ENCODE measurements around the gene EFCAB10.

DNA sequence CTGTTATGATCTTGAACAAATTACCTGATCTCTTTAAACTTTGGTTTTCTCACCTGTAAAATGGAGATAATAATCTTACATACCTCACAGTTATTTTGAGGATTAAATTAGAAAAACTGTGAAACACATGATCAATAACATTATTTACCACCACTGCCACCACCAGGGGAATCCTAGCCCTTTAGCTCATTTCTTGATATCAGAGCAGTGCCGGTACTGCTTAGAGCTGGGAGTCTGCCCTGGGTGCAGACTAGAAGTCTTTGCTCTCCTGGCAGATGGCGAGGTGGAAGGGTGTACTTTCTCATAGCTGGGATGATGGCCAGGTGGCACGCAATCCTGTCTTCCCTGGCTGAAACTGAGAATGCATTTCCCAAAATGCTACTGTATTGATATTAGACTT, 12.7 kb upstream of the EFCAB10 start:
- TF ChIP-seq, protein P1, sequence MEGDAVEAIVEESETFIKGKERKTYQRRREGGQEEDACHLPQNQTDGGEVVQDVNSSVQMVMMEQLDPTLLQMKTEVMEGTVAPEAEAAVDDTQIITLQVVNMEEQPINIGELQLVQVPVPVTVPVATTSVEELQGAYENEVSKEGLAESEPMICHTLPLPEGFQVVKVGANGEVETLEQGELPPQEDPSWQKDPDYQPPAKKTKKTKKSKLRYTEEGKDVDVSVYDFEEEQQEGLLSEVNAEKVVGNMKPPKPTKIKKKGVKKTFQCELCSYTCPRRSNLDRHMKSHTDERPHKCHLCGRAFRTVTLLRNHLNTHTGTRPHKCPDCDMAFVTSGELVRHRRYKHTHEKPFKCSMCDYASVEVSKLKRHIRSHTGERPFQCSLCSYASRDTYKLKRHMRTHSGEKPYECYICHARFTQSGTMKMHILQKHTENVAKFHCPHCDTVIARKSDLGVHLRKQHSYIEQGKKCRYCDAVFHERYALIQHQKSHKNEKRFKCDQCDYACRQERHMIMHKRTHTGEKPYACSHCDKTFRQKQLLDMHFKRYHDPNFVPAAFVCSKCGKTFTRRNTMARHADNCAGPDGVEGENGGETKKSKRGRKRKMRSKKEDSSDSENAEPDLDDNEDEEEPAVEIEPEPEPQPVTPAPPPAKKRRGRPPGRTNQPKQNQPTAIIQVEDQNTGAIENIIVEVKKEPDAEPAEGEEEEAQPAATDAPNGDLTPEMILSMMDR (IDR thresholded peaks at IDR 0.05): no peak
- TF ChIP-seq EP300 (IDR thresholded peaks at IDR 0.05) (no peak), POLR2AphosphoS5 (IDR thresholded peaks at IDR 0.05) (no peak), POLR2A (IDR thresholded peaks at IDR 0.05) (no peak)

Measured in gastroesophageal sphincter (tissue), 3 donors.